ENCODE data around the gene DYNC1I2.

GRCh38 chr2:171712051-171712450, 24.8 kb downstream of the DYNC1I2 start:
- TF ChIP-seq POLR2AphosphoS5 (IDR thresholded peaks at IDR 0.05) = no peak
- TF ChIP-seq, protein P1, sequence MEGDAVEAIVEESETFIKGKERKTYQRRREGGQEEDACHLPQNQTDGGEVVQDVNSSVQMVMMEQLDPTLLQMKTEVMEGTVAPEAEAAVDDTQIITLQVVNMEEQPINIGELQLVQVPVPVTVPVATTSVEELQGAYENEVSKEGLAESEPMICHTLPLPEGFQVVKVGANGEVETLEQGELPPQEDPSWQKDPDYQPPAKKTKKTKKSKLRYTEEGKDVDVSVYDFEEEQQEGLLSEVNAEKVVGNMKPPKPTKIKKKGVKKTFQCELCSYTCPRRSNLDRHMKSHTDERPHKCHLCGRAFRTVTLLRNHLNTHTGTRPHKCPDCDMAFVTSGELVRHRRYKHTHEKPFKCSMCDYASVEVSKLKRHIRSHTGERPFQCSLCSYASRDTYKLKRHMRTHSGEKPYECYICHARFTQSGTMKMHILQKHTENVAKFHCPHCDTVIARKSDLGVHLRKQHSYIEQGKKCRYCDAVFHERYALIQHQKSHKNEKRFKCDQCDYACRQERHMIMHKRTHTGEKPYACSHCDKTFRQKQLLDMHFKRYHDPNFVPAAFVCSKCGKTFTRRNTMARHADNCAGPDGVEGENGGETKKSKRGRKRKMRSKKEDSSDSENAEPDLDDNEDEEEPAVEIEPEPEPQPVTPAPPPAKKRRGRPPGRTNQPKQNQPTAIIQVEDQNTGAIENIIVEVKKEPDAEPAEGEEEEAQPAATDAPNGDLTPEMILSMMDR (IDR thresholded peaks at IDR 0.05) = no peak
- no peak for TF ChIP-seq POLR2A (IDR thresholded peaks at IDR 0.05)
- TF ChIP-seq EP300 (IDR thresholded peaks at IDR 0.05; ENCODE audit: low read depth) = no peak

Data from transverse colon (tissue), 4 donors.